ENCODE data around the gene FBXO10. TPM values are rescaled to one million over a fixed set of nuclear protein-coding genes. Genes with fewer than 3 reads are reported as not detected.

Gene FBXO10
- total and polyA plus RNA-seq, 10 of the 15 experiments (the other 5 are each of a cell fraction or from before 2014, with no cell fraction given): 1.6 to 17.2 (median 9.6) TPM

- no TSS peak for BruUV-seq (replicated peaks)
- POLR2A ChIA-PET: interaction anchor here (1.1 kb wide), 1 partner anchor 23 kb away, joined by 4 read pairs; the partner anchor contains the start of gene POLR1E
- FAIRE-seq (no peak), DNase-seq (ENCODE audit: low read depth, low spot score) (no peak), ATAC-seq (no peak)
- H3K4me2 ChIP-seq (ENCODE audit: control insufficient read depth, insufficient read depth): no peak overlapping the region
- in situ Hi-C loops (cut with MboI) (no loop called here), intact Hi-C loops (cut with micrococcal nuclease; ENCODE audit: unreplicated experiment) (no loop called here)
- no peak overlapping the region for H3K9ac ChIP-seq (ENCODE audit: control insufficient read depth, insufficient read depth, low read length)
- no peaks in the 10 kb centered on the region for H4K20me1 ChIP-seq (ENCODE audit: control insufficient read depth, insufficient read depth)
- peaks cover 9 to 16% of the 10 kb centered on the region in 2 experiments; a peak in 2 of 4 replicates for H3K36me3 ChIP-seq (ENCODE audit: control insufficient read depth in 2 of 2, insufficient read depth in 2 of 2, low read length in 1 of 2)
- TF ChIP-seq SRF (IDR thresholded peaks at IDR 0.05; ENCODE audit: low read depth in 2 of 2, low read length in 2 of 2) (no peak), POLR2A (IDR thresholded peaks at IDR 0.05; ENCODE audit: low read depth, low read length) (peak; percentile 38)
- H3K9me3 ChIP-seq (replicated peaks; ENCODE audit: control insufficient read depth, insufficient read depth, low read length): no peaks in the 10 kb centered on the region
- H3K27ac ChIP-seq (ENCODE audit: control insufficient read depth, insufficient read depth): no peak overlapping the region
- RAD21 ChIA-PET (ENCODE audit: unreplicated experiment): no interaction called here
- no peak overlapping the region for H2AFZ ChIP-seq (ENCODE audit: control insufficient read depth, low read depth, low read length)
- no peaks in the 10 kb centered on the region for H3K27me3 ChIP-seq (replicated peaks in 1 of 2; ENCODE audit: control insufficient read depth in 2 of 2, insufficient read depth in 2 of 2, low read length in 1 of 2)
- CTCF ChIA-PET: interaction anchor here (0.5 to 2.5 kb wide), 5 partner anchors 16 to 96 kb away, joined by 3 to 10 read pairs (median 5); no protein-coding TSS in a partner anchor
- no peak overlapping the region for H3K4me3 ChIP-seq
- SMC1A ChIA-PET (ENCODE audit: uncharacterized antibody, unreplicated experiment): interaction anchor here (0.7 to 1.3 kb wide), 3 partner anchors 10 to 95 kb away, joined by 3 read pairs; no protein-coding TSS in a partner anchor
- WGBS (ENCODE audit: insufficient coverage, insufficient replicate concordance, low lambda C conversion rate, missing lambda C conversion rate): 96% methylated on average over 5 of the region's 5 CpGs
- H3K4me1 ChIP-seq (ENCODE audit: control insufficient read depth, insufficient read depth, low read length): no peaks in the 10 kb centered on the region
- H3K79me2 ChIP-seq (ENCODE audit: control insufficient read depth, insufficient read depth, low read length): no peaks in the 10 kb centered on the region
These were observed 67.9 kb downstream of the FBXO10 start for GRCh38 chr9:37508135-37508833.

GRCh38 chr9:37507566-37508134 lies 68.5 kb downstream of the FBXO10 start:
- Histone ChIP-seq H3K4me2 (ENCODE audit: control insufficient read depth, insufficient read depth) (no peak overlapping the region), H3K36me3 (ENCODE audit: control insufficient read depth in 2 of 2, insufficient read depth in 2 of 2, low read length in 1 of 2) (peaks cover 9 to 20% of the 10 kb centered on the region in 2 experiments; a peak in 2 of 4 replicates), H3K4me1 (ENCODE audit: control insufficient read depth, insufficient read depth, low read length) (no peaks in the 10 kb centered on the region), H3K9me3 (replicated peaks; ENCODE audit: control insufficient read depth, insufficient read depth, low read length) (no peaks in the 10 kb centered on the region), H3K27ac (ENCODE audit: control insufficient read depth, insufficient read depth) (no peak overlapping the region), H3K4me3 (no peak overlapping the region), H3K27me3 (replicated peaks in 1 of 2; ENCODE audit: control insufficient read depth in 2 of 2, insufficient read depth in 2 of 2, low read length in 1 of 2) (no peaks in the 10 kb centered on the region), H2AFZ (ENCODE audit: control insufficient read depth, low read depth, low read length) (no peak overlapping the region), H4K20me1 (ENCODE audit: control insufficient read depth, insufficient read depth) (no peaks in the 10 kb centered on the region), H3K9ac (ENCODE audit: control insufficient read depth, insufficient read depth, low read length) (no peak overlapping the region), H3K79me2 (ENCODE audit: control insufficient read depth, insufficient read depth, low read length) (no peaks in the 10 kb centered on the region)
- no TSS peak for BruUV-seq (replicated peaks)
- ChIA-PET RAD21 (ENCODE audit: unreplicated experiment) (no interaction called here), SMC1A (ENCODE audit: uncharacterized antibody, unreplicated experiment) (interaction anchor here (0.7 kb wide), 2 partner anchors 13 to 40 kb away, joined by 3 read pairs; no protein-coding TSS in a partner anchor), POLR2A (no interaction called here), CTCF (interaction anchor here (0.5 to 2.5 kb wide), 4 partner anchors 16 to 96 kb away, joined by 3 to 10 read pairs (median 5); no protein-coding TSS in a partner anchor)
- no peak for ATAC-seq
- WGBS (ENCODE audit: insufficient coverage, insufficient replicate concordance, low lambda C conversion rate, missing lambda C conversion rate): 92% methylated on average over 11 of the region's 11 CpGs
- no peak for DNase-seq (ENCODE audit: low read depth, low spot score)
- in situ Hi-C loops (cut with MboI) (no loop called here), intact Hi-C loops (cut with micrococcal nuclease; ENCODE audit: unreplicated experiment) (no loop called here)
- no peak for FAIRE-seq
- TF ChIP-seq CREB1 (IDR thresholded peaks at IDR 0.05; ENCODE audit: low read depth) (no peak), RELB (IDR thresholded peaks at IDR 0.05; ENCODE audit: low read depth) (no peak), FOS (IDR thresholded peaks at IDR 0.05; ENCODE audit: borderline replicate concordance, extremely low read depth, insufficient read length) (no peak), FOXM1 (IDR thresholded peaks at IDR 0.05; ENCODE audit: low read depth, low read length) (no peak), LARP7 (IDR thresholded peaks at IDR 0.05) (no peak), GATAD2B (conservative IDR thresholded peaks at IDR 0.05; ENCODE audit: low read depth) (no peak)
- TF ChIP-seq, protein P1, sequence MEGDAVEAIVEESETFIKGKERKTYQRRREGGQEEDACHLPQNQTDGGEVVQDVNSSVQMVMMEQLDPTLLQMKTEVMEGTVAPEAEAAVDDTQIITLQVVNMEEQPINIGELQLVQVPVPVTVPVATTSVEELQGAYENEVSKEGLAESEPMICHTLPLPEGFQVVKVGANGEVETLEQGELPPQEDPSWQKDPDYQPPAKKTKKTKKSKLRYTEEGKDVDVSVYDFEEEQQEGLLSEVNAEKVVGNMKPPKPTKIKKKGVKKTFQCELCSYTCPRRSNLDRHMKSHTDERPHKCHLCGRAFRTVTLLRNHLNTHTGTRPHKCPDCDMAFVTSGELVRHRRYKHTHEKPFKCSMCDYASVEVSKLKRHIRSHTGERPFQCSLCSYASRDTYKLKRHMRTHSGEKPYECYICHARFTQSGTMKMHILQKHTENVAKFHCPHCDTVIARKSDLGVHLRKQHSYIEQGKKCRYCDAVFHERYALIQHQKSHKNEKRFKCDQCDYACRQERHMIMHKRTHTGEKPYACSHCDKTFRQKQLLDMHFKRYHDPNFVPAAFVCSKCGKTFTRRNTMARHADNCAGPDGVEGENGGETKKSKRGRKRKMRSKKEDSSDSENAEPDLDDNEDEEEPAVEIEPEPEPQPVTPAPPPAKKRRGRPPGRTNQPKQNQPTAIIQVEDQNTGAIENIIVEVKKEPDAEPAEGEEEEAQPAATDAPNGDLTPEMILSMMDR (IDR thresholded peaks at IDR 0.05 in 2 of 3, conservative IDR thresholded peaks at IDR 0.05 in 1 of 3; ENCODE audit: control insufficient read depth in 2 of 3, extremely low read depth in 1 of 3, insufficient read depth in 1 of 3, low read depth in 3 of 3, low read length in 3 of 3): no peak
- TF ChIP-seq, protein P2, sequence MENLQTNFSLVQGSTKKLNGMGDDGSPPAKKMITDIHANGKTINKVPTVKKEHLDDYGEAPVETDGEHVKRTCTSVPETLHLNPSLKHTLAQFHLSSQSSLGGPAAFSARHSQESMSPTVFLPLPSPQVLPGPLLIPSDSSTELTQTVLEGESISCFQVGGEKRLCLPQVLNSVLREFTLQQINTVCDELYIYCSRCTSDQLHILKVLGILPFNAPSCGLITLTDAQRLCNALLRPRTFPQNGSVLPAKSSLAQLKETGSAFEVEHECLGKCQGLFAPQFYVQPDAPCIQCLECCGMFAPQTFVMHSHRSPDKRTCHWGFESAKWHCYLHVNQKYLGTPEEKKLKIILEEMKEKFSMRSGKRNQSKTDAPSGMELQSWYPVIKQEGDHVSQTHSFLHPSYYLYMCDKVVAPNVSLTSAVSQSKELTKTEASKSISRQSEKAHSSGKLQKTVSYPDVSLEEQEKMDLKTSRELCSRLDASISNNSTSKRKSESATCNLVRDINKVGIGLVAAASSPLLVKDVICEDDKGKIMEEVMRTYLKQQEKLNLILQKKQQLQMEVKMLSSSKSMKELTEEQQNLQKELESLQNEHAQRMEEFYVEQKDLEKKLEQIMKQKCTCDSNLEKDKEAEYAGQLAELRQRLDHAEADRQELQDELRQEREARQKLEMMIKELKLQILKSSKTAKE (IDR thresholded peaks at IDR 0.05; ENCODE audit: low read depth, poor library complexity, severe bottlenecking): no peak
